ENCODE results near the gene CALHM6.

GRCh38 chr6:116467514-116467913, 6.3 kb downstream of the CALHM6 start:
- TF ChIP-seq JUND (IDR thresholded peaks at IDR 0.05): no peak
- TF ChIP-seq, protein P1, sequence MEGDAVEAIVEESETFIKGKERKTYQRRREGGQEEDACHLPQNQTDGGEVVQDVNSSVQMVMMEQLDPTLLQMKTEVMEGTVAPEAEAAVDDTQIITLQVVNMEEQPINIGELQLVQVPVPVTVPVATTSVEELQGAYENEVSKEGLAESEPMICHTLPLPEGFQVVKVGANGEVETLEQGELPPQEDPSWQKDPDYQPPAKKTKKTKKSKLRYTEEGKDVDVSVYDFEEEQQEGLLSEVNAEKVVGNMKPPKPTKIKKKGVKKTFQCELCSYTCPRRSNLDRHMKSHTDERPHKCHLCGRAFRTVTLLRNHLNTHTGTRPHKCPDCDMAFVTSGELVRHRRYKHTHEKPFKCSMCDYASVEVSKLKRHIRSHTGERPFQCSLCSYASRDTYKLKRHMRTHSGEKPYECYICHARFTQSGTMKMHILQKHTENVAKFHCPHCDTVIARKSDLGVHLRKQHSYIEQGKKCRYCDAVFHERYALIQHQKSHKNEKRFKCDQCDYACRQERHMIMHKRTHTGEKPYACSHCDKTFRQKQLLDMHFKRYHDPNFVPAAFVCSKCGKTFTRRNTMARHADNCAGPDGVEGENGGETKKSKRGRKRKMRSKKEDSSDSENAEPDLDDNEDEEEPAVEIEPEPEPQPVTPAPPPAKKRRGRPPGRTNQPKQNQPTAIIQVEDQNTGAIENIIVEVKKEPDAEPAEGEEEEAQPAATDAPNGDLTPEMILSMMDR (IDR thresholded peaks at IDR 0.05; ENCODE audit: low read depth, low read length, missing input control): no peak
- TF ChIP-seq ATF3 (IDR thresholded peaks at IDR 0.05): no peak

Measured in liver (tissue), 3 donors.